Limb (tissue), 2 donors: ENCODE measurements around the gene CYP4Z1.
"Not testable (repeated sequence)": the region's sequence is repeated elsewhere in the genome, so short reads cannot be mapped to it uniquely, and the experiment has no call there.

Experiments
- DNase-seq, 2 donors: peaks; one replicate each; pipeline ENCODE4 v3.0.0-alpha.2; 2016; ENCODE audit errors: extremely low spot score in 2 of 2

CYP4Z1 gene, protein sequence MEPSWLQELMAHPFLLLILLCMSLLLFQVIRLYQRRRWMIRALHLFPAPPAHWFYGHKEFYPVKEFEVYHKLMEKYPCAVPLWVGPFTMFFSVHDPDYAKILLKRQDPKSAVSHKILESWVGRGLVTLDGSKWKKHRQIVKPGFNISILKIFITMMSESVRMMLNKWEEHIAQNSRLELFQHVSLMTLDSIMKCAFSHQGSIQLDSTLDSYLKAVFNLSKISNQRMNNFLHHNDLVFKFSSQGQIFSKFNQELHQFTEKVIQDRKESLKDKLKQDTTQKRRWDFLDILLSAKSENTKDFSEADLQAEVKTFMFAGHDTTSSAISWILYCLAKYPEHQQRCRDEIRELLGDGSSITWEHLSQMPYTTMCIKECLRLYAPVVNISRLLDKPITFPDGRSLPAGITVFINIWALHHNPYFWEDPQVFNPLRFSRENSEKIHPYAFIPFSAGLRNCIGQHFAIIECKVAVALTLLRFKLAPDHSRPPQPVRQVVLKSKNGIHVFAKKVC

DNA sequence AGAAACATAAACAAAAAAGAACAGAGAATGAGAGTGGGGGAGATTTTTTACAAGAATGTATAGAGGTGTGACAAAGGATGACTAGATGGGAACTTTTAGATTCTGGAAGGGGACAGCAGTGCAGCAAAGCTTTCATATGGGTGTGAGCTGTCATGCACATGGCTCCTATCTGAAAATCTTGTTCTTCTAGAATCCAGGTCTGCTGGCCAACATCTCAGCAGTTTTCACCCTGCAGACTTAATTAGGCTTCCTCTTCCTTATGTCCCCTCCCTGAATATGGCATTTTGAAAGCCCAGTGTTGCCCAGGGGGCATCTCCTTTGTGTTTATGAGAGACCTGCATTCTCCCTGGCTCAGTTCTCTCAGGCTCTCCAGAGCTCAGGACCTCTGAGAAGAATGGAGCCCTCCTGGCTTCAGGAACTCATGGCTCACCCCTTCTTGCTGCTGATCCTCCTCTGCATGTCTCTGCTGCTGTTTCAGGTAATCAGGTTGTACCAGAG, at the start of gene CYP4Z1:
CYP4Z1 (plus strand) TSS at position 135 of the 498 bp plus-strand sequence; CDS start at position 395, 260 bp downstream.
- DNase-seq, result no peak

DNA sequence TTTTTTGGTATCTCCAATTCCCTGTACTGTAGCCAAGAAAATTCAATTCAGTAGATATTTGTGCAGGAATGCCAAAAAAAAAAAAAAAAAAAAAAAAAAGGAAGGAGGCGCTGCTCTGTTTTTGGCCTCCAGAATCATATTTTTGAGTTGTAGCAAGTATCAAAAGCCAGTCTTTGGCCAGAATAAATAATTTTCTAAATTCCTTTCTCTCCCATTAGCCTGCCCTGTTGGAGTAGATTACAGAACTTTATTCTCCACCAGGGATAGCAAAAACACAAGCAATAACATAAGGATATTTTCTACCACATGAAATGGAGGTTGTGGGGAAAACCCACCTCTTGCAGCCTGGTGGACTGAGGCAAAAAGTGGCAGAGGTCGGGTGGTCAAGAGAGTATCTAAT, 46.0 kb upstream of the CYP4Z1 start:
- no peak for DNase-seq

DNA sequence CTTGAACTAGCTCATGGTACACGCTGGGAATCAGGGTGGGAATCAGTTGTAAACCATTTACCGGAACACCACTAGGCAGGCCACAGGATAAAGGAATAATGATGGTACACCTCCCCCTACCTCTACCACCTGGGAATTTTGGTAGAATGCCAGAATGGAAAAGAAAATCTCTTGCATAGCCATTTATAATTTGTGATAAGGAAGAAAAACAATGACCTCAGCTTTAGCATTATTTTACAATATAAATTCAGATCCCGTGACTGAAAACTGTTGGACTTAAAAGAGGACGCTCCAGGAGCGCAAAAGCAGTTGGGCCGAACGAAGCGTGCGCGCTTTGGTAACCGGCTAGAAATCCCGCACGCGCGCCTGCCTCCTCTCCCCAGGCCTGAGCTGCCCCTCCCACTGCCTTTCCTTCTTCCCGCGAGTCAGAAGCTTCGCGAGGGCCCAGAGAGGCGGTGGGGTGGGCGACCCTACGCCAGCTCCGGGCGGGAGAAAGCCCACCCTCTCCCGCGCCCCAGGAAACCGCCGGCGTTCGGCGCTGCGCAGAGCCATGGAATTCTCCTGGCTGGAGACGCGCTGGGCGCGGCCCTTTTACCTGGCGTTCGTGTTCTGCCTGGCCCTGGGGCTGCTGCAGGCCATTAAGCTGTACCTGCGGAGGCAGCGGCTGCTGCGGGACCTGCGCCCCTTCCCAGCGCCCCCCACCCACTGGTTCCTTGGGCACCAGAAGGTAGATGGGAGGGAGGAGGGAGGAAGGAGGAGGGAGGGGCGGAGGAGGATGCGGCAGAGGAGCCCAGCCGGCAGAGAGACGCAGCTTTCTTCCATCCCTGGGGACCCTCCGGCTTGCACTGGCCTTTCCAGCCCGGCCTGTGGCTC, 43.5 kb upstream of the CYP4Z1 start, which contains the start of gene CYP4X1:
CYP4X1 (plus strand) TSS at position 402 of the 873 bp plus-strand sequence; CDS start at position 551, 149 bp downstream.
- peak in 1 of 2 donors; percentile 65 for DNase-seq

DNA sequence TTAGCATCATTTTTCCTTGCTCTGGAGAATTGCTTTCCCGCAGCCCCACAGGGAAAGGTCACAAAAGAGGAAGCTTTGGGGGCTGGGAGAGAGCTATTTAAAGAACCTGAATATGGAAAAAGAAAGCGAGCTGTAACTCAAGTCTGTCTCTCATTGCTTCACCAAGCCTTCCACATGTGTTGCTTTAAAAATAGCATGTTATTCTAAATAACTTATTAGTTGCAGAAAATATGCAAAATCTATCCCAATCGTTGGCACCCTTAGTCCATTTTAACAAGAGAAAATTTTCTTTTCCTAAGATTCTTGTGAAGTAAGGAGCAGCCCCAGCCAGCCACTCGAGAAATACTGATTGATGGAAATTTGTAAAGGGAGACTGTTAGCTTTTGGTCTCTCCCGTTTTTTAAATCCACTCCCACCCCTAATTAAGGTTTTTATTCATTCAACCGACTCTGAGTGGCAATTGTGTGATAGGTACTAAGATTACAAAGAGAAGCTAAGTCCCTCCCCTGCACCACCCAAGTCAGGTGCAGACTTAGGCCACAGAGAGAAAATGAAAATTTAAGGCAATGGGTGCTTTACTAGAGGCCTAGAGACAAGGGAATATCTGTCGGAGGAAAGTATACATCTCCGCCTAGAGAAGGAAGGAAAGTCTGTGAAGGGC, 42.8 kb upstream of the CYP4Z1 start:
- DNase-seq, result no peak

DNA sequence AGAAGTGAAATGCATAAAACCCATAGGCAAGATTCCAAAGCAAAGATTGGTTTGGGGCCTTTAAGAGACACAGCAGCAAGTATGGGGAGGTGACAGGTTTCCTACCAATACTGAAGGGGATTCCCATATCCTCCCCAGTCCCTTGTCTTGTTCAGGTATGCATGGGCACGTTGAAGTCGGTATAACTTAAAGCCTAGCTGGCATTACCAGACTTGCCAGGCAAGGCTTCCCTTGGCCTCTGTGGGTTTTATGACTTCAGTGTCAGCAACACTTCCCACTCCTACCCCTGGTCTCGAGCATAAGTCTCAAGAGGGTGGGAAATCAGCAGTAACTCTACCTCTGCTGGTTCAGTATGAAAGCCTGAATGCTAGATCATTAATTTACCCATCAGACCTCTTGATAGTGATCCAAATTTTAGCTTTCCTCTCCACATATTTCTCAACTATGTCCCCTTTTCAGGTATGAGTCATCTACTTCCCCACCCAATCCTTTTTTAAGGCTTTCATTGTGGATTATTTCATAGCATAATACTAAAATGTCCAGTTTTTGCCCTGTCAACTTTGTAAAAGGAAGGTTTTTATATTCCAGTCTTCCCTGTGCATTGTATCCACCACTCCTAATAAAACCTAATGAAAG, 36.7 kb upstream of the CYP4Z1 start:
- DNase-seq, result no peak

DNA sequence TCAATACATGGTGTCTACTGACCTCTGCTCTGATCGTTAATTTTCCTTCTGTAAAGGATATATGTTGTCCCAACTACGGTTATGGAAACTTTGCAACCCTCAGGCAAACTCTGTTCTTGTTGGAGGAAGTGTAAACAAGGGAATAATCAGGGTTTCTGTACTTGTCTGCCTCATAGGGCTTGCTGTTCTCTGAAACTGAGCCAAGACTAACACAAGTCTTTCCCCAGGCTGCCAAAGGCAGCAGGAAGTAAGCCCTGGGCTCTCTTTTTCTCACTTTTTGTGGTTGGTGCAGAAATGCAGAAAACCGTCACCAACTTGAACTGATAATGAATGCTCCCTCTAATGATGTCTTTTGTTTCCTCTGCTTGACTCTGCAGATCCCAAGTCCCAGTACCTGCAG, 36.0 kb upstream of the CYP4Z1 start:
- DNase-seq, result peak in 1 of 2 donors; percentile 21

DNA sequence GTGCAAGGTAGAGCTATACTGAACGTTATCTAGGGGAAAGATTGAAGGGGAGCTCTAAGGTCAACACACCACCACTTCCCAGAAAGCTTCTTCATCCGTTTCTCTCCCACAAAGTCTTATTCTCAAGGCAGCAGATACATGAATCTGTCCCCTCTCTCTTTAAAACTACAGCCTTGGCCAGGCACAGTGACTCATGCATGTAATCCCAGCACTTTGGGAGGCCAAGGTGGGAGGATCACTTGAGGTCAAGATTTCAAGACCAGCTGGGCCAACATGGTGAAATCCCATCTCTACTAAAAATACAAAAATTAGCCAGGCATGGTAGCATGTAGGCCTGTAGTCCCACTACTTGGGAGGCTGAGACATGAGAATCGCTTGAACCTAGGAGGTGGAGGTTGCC, 35.4 kb upstream of the CYP4Z1 start:
- no peak for DNase-seq

DNA sequence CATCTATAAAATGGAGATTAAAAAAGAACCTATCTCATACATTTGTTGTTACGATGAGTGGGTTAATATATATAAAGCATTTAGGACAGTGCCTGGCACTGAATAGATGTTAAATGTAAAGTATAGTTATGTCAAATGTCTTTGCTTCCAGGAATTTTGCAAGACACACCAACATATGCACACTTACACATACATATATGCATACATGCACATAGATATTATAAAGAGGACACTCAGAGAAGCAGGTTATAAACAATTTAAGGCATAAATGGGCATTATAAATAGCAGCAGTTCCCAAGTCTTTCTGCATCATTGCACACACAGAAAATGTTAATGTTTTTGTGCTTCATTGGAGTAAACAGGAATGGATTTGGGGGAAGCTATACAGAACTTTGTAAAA, 30.3 kb upstream of the CYP4Z1 start:
- DNase-seq, result no peak

DNA sequence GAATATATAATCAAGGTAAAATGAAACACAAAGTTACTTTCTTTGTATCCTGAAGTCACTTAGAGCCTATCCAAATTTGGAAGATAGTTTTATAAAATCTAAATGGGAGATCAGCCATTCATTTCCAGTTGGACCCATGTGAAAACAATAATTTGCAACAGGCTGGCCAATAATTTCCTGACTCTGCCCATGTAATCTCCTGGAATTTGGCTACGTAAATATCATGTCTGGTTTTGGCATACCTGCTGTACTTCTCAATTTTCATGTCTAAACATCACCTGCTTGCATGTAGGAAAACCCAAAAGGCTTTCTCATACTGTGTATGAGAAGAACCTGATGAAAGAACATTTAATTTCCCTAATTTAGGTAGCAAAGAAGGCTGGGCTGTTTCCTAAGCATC, 7.7 kb upstream of the CYP4Z1 start:
- no peak for DNase-seq

DNA sequence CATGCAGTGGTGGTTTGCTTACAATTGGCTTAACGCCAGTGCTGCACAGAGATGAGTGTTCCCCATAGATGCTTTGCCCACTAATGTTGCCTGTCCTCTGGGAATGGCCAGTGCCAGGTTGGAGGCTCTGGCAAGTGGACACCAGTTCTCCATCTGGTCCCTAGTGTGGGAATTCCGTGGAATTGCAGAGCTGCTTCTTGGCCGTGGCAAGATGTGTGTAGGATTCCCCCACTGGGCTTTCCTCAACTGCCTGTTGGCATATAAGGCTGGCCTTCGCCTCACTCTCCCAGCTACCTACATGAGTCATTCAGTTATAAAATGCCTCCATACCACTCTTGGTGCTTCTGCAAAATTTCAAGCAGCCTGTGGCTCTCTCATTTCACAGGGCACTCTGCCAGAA, 2.0 kb downstream of the CYP4Z1 start:
- not testable (repeated sequence) for DNase-seq

DNA sequence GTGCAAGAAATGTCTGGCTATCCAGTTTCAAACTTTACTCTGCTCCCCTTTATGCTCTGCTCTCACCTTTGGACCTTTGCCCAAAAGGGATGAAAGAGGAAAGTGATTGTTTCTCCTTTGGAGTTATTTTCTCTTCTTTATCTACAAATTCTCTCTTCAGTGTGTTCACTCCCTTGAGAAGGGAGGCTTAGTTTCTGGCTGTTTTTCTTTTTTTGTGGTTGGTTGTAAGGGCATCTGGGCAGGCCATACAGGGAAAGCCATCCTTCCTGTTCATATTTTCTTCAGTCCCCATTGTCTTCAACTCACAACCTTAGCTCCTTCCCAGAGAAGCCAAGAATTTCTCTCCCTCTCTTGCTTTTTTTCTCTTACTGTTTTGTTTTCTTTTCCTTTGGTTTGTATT, 2.5 kb downstream of the CYP4Z1 start:
- DNase-seq, result not testable (repeated sequence)

DNA sequence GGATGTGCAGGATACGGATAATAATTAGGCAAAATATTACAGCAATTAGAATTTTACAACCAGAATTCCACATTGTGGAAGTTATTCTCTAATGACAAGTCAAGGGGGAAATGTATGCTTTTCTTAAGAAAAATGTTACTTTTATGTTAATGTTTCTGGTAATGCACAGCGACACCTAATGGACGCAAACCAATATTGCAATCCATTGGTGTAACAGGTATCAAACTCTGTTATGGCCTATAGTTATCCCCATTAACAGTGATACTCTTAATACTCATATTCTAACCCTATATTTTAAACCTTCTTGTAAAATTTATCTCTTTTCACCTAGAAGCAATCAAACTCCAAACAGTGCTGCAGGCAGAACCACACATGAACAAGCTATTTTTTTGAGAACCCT, 22.3 kb downstream of the CYP4Z1 start:
- DNase-seq, result peak in 1 of 2 donors; percentile 4

DNA sequence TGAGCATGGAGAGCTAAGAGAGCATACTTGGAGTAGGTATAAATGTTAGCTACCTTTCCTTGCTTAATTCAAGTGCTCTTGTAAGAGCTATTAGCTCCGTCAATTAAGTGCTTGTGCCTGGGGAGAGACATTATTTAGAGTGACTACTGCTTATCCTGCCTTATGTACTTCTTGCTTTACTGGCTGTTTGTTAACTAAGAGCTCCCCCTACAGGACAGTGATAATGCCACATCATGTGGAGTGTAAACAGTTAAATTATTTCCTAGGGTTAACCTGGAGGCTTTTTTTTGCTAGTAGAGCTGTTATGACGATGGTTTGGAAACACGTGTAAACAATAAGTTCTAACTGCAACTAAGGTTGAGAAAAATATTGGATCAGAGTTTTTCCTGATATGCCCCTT, 24.4 kb downstream of the CYP4Z1 start:
- DNase-seq, result not testable (repeated sequence)

DNA sequence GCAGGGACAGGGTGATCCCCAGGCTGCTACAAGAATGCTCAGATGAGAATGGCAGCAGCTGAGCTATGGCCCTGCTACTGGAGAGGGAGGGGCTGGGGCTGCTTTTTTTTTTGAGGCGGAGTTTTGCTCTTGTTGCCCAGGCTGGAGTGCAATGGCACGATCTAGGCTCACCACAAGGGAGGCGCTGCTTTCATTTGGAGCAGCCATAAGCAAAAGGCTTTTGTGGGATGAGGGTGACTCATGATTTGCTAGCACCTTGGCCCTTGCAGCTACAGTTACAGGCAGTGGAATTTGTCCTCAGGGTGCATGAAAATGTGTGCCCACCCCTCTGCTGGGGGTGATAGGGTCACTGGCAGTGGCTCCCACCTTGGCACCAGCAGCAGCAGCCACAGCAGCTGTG, 37.8 kb downstream of the CYP4Z1 start:
- DNase-seq, result no peak

DNA sequence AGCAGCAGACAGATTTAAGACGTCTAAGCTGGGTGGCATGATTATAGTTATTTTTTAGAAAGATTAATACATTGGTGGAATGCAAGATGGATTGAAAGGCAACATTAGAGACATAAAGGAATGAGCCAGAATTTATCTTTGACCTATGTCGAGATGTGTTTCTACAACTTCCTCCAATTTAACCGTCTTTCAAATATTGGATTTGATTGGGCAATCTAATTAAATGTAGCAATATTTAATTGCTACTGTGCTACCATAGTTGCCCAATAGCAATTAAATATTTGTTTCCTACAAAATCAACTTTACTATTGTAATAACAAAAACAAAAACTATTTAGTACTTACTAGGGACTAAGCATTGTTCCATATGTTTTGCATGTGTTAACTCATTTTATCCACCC, 39.8 kb downstream of the CYP4Z1 start:
- DNase-seq, result no peak

DNA sequence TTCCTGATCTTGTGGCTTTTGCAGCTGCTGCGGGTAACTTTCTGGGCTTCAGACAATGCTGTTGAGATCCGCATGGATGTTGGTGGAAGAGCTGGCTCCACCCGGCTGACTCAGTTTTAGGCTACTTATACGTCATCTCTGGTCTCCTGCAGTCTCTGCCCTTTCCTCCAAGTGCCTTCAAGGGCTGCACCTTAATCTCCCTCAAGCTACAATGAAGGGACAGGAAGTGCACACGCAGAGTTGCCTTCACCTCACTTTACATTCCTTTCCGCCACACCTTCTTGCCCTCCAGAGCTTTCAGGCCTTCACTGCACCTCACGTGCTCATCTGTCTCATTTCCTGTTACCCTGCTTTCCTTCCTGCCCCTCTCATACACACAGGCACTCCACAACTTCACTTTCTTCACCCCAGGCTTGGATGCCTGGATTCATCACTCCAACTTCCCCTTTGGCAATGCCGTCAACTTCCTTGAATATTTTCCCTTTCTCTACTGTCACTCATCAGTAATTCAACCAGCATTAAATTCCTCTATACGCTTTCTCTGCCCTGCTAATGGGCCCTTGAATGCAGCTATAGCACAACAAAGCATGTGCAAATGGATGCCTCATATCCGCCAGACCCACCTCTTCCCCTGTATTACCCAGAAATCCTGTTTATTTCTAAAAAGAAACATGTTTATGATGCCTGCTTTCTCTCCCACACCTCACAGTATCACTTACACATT, 41.0 kb downstream of the CYP4Z1 start:
- not testable (repeated sequence) for DNase-seq

DNA sequence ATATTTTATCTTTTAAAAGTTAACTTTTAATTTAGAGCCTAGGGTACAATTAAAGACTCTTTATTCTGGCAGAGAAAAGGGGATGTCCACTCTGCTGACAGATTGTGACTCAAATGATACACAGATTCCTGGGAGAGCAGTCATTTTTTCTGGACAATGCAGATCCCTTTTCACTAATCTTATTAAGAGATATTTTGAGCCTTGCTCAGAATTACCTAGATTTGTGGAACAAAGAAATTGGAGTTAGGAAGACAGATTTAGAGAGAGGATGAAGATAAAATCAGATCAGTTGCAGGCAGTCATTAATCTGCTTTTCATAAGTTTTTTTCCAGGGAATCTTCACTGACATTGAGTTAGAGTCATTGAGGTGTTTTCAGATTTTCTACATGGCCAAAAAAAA, 42.5 kb downstream of the CYP4Z1 start:
- DNase-seq, result not testable (repeated sequence)

DNA sequence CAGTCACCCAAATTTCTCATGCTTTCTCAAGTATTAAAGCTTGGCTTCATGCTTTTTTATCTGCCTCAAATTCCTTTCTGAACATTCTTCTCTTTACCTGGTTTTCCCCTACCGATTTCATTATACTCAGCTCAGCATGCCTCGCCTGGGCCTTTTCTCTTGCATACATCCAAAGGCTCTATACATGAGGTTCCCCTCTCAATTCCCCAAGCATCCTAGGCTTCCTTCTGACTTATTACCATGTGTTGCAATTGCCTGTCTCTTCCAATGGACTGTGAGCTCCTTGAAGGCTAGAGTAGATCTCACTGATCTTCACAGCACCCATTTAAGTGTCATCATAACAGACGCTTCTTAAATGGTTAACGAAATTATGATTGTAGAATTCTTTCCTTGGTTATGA, 46.1 kb downstream of the CYP4Z1 start:
- no peak for DNase-seq

DNA sequence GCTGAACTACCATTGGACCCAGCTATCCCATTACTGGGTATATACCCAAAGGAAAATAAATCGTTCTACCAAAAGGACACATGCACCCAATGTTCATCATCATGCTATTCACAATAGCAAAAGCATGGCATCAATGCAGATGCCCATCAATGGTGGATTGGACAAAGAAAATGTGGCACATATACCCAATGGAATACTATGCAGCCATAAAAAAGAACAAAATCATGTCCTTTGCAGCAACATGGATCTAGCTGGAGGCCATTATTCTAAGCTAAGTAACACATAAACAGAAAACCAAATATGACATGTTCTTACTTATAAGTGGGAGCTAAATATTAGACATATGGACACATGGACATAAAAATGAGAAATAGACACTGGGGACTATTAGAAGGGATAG, 54.0 kb downstream of the CYP4Z1 start:
- not testable (repeated sequence) for DNase-seq

DNA sequence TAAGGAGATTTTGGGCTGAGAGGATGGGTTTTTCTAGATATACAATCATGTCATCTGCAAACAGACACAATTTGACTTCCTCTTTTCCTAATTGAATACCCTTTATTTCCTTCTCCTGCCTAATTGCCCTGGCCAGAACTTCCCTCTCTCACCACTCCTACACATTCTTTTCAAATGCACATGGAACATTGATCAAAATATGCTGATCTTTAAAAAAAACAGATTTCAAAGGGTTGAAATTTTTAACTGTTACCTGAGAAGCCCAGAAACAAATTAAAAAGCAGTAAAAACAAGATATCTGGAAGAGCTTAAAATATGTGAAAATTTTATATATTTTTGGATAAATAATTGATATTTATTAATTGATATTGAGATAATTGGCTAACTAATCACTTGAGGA, 57.8 kb downstream of the CYP4Z1 start:
- not testable (repeated sequence) for DNase-seq
